IPS-15b (cell line): ENCODE data around the gene FAM72B.
A peak's percentile ranks its signal among the peaks of the same experiment; 100 is the strongest.
"Not testable (repeated sequence)": the region's sequence is repeated elsewhere in the genome, so short reads cannot be mapped to it uniquely, and the experiment has no call there.

ENCODE experiments used
- H3K27me3 ChIP-seq: one replicate; pipeline ENCODE4 v1.6.1; 2013; ENCODE audit warnings: low read length; ENCODE audit not compliant: control insufficient read depth, insufficient read depth
- H3K36me3 ChIP-seq: one replicate; pipeline ENCODE4 v1.6.1; 2013; ENCODE audit warnings: low read length; ENCODE audit not compliant: control insufficient read depth, insufficient read depth
- H3K4me1 ChIP-seq: one replicate; pipeline ENCODE4 v1.6.1; 2013; ENCODE audit warnings: mild to moderate bottlenecking, low read length; ENCODE audit not compliant: control insufficient read depth, insufficient read depth
- H3K4me3 ChIP-seq: one replicate; pipeline ENCODE4 v1.5.1; 2013; ENCODE audit warnings: low read depth, low read length
- H3K9ac ChIP-seq: one replicate; pipeline ENCODE4 v1.6.1; 2013; ENCODE audit warnings: low read depth, mild to moderate bottlenecking, low read length
- H3K9me3 ChIP-seq: one replicate; pipeline ENCODE4 v1.6.1; 2013; ENCODE audit warnings: mild to moderate bottlenecking, low read length; ENCODE audit not compliant: control insufficient read depth, insufficient read depth

FAM72B gene

GRCh38 chr1:121184290-121185127 lies at the start of gene FAM72B, which contains the start of gene SRGAP2C:
Gene FAM72B, minus strand, starts transcription at chr1:121184340. Its CDS starts 851 bp downstream, at chr1:121183489.
Gene SRGAP2C, plus strand, starts transcription at chr1:121184975. Its CDS starts 2,472 bp downstream, at chr1:121187447.
- H3K4me1 ChIP-seq, H3K27me3 ChIP-seq, H3K9me3 ChIP-seq, H3K9ac ChIP-seq, H3K36me3 ChIP-seq: not testable (repeated sequence)
- H3K4me3 ChIP-seq = peak within 1 kb of the TSS; percentile 43

GRCh38 chr1:121232445-121233125 lies 48.4 kb upstream of the FAM72B start:
- not testable (repeated sequence) for H3K36me3 ChIP-seq, H3K27me3 ChIP-seq, H3K9me3 ChIP-seq, H3K4me3 ChIP-seq, H3K9ac ChIP-seq, H3K4me1 ChIP-seq

GRCh38 chr1:121230636-121231035 lies 46.5 kb upstream of the FAM72B start:
- not testable (repeated sequence) for H3K9ac ChIP-seq, H3K4me1 ChIP-seq, H3K9me3 ChIP-seq, H3K27me3 ChIP-seq, H3K4me3 ChIP-seq, H3K36me3 ChIP-seq

- H3K9ac ChIP-seq = not testable (repeated sequence)
These were observed 43.6 kb upstream of the FAM72B start for GRCh38 chr1:121227544-121228330.

GRCh38 chr1:121226925-121227324 lies 42.8 kb upstream of the FAM72B start:
- not testable (repeated sequence) for H3K27me3 ChIP-seq, H3K9me3 ChIP-seq, H3K4me3 ChIP-seq, H3K4me1 ChIP-seq, H3K36me3 ChIP-seq, H3K9ac ChIP-seq

More at GRCh38 chr1:121227544-121228330, 43.6 kb upstream of the FAM72B start:
- H3K9me3 ChIP-seq, H3K4me3 ChIP-seq, H3K27me3 ChIP-seq, H3K4me1 ChIP-seq, H3K36me3 ChIP-seq: not testable (repeated sequence)

GRCh38 chr1:121226295-121226904 lies 42.3 kb upstream of the FAM72B start:
- not testable (repeated sequence) for H3K9me3 ChIP-seq, H3K4me1 ChIP-seq, H3K36me3 ChIP-seq, H3K27me3 ChIP-seq, H3K4me3 ChIP-seq, H3K9ac ChIP-seq

GRCh38 chr1:121224714-121225113 lies 40.6 kb upstream of the FAM72B start:
- H3K9me3 ChIP-seq, H3K9ac ChIP-seq, H3K36me3 ChIP-seq, H3K4me3 ChIP-seq, H3K27me3 ChIP-seq, H3K4me1 ChIP-seq: not testable (repeated sequence)

- not testable (repeated sequence) for H3K4me1 ChIP-seq, H3K36me3 ChIP-seq, H3K9me3 ChIP-seq, H3K4me3 ChIP-seq, H3K9ac ChIP-seq, H3K27me3 ChIP-seq
These were observed 37.6 kb upstream of the FAM72B start for GRCh38 chr1:121221770-121222169.

GRCh38 chr1:121216676-121217075 lies 32.5 kb upstream of the FAM72B start:
- H3K9ac ChIP-seq, H3K4me3 ChIP-seq, H3K27me3 ChIP-seq, H3K4me1 ChIP-seq, H3K36me3 ChIP-seq, H3K9me3 ChIP-seq: not testable (repeated sequence)

GRCh38 chr1:121215699-121216417 lies 31.7 kb upstream of the FAM72B start:
- H3K36me3 ChIP-seq, H3K4me3 ChIP-seq, H3K4me1 ChIP-seq, H3K9me3 ChIP-seq, H3K27me3 ChIP-seq, H3K9ac ChIP-seq: not testable (repeated sequence)

GRCh38 chr1:121214544-121215156 lies 30.5 kb upstream of the FAM72B start:
- not testable (repeated sequence) for H3K4me1 ChIP-seq, H3K9me3 ChIP-seq, H3K36me3 ChIP-seq, H3K27me3 ChIP-seq, H3K9ac ChIP-seq, H3K4me3 ChIP-seq
